Measurements from ENCODE around the gene PRUNE2.

PRUNE2 gene

GRCh38 chr9:76649894-76650293, 256.0 kb downstream of the PRUNE2 start:
- DNase-seq: no peak

GRCh38 chr9:76646249-76646648, 259.7 kb downstream of the PRUNE2 start:
- DNase-seq: no peak

- DNase-seq: no peak
Observed at GRCh38 chr9:76644647-76645250, 261.2 kb downstream of the PRUNE2 start.

GRCh38 chr9:76644171-76644570, 261.7 kb downstream of the PRUNE2 start:
- no peak for DNase-seq

GRCh38 chr9:76643399-76644117, 262.4 kb downstream of the PRUNE2 start:
- no peak for DNase-seq

GRCh38 chr9:76642701-76643209, 263.2 kb downstream of the PRUNE2 start:
- DNase-seq: no peak

GRCh38 chr9:76642074-76642473, 263.8 kb downstream of the PRUNE2 start:
- no peak for DNase-seq

- no peak for DNase-seq
Observed at GRCh38 chr9:76638001-76638400, 267.9 kb downstream of the PRUNE2 start.

- DNase-seq: no peak
Observed at GRCh38 chr9:76637416-76637815, 268.5 kb downstream of the PRUNE2 start.

- DNase-seq: no peak
Observed at GRCh38 chr9:76634356-76635054, 271.4 kb downstream of the PRUNE2 start.

GRCh38 chr9:76630916-76631315, 275.0 kb downstream of the PRUNE2 start:
- no peak for DNase-seq

GRCh38 chr9:76629205-76629990, 276.5 kb downstream of the PRUNE2 start:
- no peak for DNase-seq

GRCh38 chr9:76628155-76628554, 277.8 kb downstream of the PRUNE2 start:
- no peak for DNase-seq

GRCh38 chr9:76626980-76627379, 278.9 kb downstream of the PRUNE2 start:
- no peak for DNase-seq

- DNase-seq: no peak
Observed at GRCh38 chr9:76626141-76626540, 279.8 kb downstream of the PRUNE2 start.

- no peak for DNase-seq
Observed at GRCh38 chr9:76624391-76625048, 281.4 kb downstream of the PRUNE2 start.

- no peak for DNase-seq
Observed at GRCh38 chr9:76620996-76621395, 284.9 kb downstream of the PRUNE2 start.

GRCh38 chr9:76620581-76620980, 285.3 kb downstream of the PRUNE2 start:
- DNase-seq: no peak

- no peak for DNase-seq
Observed at GRCh38 chr9:76619640-76620039, 286.3 kb downstream of the PRUNE2 start.

- DNase-seq: no peak
Observed at GRCh38 chr9:76619197-76619596, 286.7 kb downstream of the PRUNE2 start.

GRCh38 chr9:76618762-76619161, 287.2 kb downstream of the PRUNE2 start:
- no peak for DNase-seq

- DNase-seq: no peak
Observed at GRCh38 chr9:76617497-76618175, 288.3 kb downstream of the PRUNE2 start.

Data from NCI-H446 treated with DMSO at 0.1 percent for 48 hours (cell line).